LNCaP clone FGC (cell line): ENCODE data around the gene GRIK3.

ENCODE experiments used
- DNase-seq: peaks from one replicate; pipeline ENCODE4 v3.0.0-alpha.2; 2011; ENCODE audit warnings: low read depth
- H3K4me3 ChIP-seq: 2 replicates; pipeline ENCODE4 v1.5.1; 2011; ENCODE audit warnings: mild to moderate bottlenecking, low read depth, low read length, control low read depth
- TF ChIP-seq, protein P1 (sequence below): IDR thresholded peaks from 2 replicates; pipeline ENCODE4 v1.5.1; 2012; ENCODE audit warnings: mild to moderate bottlenecking; ENCODE audit not compliant: control insufficient read depth, insufficient read depth; ENCODE audit errors: extremely low read depth

GRIK3 gene

DNA sequence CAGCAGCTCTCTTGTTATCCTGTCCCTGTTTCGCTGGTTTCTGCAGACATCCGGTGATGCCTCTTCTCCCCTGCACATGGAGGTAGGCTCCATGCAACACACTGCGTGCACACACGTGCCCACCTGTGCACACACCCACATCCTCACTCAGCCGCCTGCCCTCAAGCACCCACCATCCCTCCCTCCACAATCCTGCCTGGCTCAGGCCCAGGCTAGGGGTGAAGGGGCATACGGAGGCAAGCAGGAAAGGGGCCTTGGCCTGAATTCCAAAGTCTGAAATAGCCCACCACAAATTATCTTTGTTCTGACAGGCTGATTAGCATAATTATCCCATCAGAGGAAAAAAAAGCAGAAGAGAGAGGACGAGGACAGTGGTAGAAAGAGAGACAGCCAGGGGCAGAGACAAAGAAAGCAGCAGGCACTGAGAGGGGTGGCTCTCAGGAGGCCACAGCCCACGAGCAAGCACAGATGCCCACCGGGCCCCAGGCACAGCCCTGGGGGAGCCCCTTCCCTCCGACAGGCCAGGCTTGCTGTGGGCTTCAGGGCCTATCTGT lies 73.2 kb downstream of the GRIK3 start:
- H3K4me3 ChIP-seq: no peak overlapping the region
- TF ChIP-seq, protein P1, sequence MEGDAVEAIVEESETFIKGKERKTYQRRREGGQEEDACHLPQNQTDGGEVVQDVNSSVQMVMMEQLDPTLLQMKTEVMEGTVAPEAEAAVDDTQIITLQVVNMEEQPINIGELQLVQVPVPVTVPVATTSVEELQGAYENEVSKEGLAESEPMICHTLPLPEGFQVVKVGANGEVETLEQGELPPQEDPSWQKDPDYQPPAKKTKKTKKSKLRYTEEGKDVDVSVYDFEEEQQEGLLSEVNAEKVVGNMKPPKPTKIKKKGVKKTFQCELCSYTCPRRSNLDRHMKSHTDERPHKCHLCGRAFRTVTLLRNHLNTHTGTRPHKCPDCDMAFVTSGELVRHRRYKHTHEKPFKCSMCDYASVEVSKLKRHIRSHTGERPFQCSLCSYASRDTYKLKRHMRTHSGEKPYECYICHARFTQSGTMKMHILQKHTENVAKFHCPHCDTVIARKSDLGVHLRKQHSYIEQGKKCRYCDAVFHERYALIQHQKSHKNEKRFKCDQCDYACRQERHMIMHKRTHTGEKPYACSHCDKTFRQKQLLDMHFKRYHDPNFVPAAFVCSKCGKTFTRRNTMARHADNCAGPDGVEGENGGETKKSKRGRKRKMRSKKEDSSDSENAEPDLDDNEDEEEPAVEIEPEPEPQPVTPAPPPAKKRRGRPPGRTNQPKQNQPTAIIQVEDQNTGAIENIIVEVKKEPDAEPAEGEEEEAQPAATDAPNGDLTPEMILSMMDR: no peak
- no peak for DNase-seq

DNA sequence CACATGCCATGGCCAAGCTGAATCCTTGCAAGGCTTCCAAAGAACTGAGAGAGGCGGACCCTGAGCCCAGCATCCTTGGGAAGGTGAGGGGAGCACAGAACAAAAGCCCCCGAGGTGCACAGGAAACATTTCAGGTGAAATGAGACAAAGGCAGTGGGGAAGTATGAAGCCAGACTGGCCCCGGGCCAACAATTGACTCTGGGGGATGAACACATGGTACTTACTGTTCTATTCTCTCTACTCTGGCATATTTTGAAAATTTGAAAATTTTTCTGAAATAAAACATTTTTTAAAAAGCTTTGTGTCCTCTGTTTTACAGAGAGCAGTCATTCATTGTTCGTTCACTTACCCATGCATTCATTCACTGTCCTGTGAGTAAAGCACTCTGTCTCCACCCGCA lies 77.7 kb downstream of the GRIK3 start:
- H3K4me3 ChIP-seq: no peak overlapping the region
- TF ChIP-seq, protein P1: no peak
- DNase-seq: no peak

DNA sequence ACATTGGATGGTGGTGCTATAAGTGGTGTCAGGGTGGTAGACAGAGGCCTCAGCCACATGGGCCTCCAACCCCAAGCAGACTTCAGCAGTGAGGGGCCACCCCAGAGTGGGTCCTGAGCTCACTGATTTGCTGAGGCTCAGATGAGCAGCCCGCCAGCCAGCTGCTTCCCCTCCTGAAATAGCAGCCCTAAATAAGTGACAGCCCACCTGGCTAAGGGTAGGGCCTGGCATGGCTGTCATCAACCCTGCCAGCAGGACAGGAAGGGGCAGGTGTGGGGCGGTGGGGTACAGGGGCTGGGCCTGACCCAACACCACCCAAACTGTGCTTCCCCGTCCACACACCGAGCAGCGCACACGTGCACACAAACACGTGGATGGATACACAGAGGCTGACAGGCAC lies 79.3 kb downstream of the GRIK3 start:
- DNase-seq: no peak
- H3K4me3 ChIP-seq: no peak overlapping the region
- TF ChIP-seq, protein P1: no peak

DNA sequence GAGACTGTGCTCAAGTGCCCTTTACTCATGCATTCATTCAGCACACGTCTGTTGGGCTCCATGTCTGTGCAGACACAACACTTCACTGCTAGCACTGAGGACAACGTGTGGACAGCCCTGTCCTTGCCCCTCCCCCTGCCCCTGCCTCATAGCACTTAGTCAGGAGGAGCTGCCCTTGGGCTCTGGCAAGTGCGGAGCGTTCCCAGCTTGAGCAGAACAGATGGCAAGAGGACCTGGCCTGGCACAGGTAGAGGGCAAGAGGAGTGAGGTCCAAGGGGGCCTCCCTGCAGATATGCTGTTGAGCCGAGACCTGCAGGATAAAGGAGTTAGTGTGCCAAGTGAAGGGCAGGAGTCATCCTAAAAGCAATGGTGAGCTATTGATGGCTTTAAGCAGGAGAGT lies 81.3 kb downstream of the GRIK3 start:
- DNase-seq: no peak
- no peak overlapping the region for H3K4me3 ChIP-seq
- TF ChIP-seq, protein P1: no peak

DNA sequence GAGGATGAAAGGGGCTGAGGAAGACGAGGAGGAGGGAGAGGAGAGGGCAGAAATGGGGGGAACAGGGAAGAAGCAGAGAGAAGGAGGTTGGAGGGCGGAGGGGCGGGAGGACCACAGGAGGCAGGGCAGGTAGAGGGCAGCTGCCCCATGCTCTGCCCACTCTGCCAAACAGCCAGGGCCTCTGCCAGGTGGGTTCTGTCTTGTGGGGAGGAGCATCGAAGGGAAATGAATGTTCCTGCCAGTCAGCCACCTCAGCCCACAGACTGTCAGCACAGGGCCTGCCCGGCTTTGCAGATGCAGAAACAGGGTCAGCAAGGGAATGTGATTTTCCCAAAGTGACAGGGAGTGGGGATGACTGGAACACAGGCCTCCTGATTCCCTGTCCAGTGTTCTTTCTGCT lies 82.6 kb downstream of the GRIK3 start:
- no peak for DNase-seq
- H3K4me3 ChIP-seq: no peak overlapping the region
- TF ChIP-seq, protein P1: no peak

DNA sequence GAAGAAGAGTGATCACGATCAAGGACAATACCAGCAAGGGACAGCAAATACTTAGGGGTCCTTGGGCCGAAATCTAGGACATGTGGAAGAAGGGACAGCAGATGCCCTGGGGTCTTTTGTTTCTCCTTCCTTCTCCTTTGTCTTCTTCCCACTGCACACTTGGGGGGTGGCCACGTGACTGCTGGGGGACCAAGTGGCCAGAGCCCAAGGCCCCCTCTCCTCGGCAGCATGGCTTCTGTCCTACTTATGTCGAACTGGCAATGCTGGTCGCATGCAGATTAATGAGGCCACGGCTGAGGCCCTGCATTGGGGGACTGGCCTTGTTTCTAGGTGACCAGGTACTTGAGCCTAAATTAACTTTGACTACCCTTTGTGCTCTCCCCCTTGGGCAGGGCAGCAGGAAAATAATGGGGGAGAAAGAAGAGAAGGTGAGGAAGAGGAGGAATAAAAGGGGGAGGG lies 83.0 kb downstream of the GRIK3 start:
- no peak for DNase-seq
- TF ChIP-seq, protein P1: no peak
- H3K4me3 ChIP-seq: no peak overlapping the region

DNA sequence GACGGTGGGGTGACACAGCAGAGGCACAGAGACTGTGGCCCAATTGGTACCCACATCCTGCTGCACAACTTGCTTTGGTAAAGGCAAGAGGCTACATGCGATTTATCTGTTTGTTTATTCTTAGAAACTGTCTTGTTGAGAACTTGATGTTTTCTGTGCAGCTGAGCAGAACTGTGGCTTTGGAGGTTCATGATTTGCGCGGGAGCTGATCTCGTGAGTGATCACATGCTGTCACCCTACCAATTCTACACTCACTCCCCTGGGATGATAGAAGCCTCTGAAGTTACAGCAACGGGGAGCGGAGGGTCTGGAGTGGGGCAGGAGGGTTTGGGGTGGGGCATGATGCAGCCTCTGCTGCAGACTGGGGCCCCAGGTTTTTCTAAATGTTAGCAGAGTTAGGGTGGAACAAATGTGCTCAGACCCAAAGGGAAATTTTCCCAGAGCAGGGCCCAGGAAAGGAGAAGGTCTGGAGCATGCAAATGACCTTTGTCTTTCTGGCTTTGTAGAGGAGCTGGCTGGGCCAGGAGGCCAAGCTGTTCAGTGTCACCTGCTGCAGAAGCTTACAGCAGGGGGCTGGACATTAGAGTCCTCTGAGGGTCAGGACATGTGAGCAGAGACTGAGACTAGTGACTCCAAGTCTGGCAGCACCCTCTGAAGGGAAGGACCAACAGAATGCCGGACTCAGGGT lies 83.6 kb downstream of the GRIK3 start:
- no peak for DNase-seq
- TF ChIP-seq, protein P1: no peak
- no peak overlapping the region for H3K4me3 ChIP-seq
